Activated T-helper 9 cell treated with anti-CD3 and anti-CD28 coated beads, Interleukin-2, amount 50 U/mL, for 16 hours (primary cell): Measurements from ENCODE around the gene TBCD.
"Not testable (repeated sequence)": the region's sequence is repeated elsewhere in the genome, so short reads cannot be mapped to it uniquely, and the experiment has no call there.

Experiments used
- DNase-seq: peaks from one replicate; pipeline ENCODE4 v3.0.0-alpha.2; 2020; ENCODE audit warnings: low read depth

Gene TBCD

GRCh38 chr17:82767041-82767754 lies 15.3 kb downstream of the TBCD start:
- DNase-seq, result no peak

DNA sequence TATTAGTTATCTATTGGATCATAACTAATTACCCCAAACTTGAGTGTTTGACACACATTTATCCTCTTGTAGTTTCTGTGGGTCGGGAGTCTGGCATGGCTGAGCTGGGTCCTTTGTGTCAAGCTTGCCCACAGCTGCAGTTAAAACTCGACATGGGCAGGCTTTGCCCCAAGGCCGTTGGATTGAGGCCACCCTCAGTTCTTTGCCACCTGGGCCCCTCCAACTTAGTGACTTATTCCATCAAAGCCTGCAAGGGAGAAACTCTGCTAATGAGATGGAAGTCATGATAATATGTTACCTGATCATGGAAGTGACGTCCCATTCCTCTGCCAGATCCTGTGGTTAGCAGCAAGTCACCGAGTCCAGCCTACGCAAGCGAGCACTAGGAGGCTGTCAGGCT lies 17.2 kb downstream of the TBCD start:
- DNase-seq, result no peak

GRCh38 chr17:82772026-82772425 lies 20.2 kb downstream of the TBCD start:
- DNase-seq, result no peak

- not testable (repeated sequence) for DNase-seq
These were observed 22.6 kb downstream of the TBCD start for GRCh38 chr17:82774456-82774855.

- DNase-seq, result no peak
These were observed 23.3 kb downstream of the TBCD start for GRCh38 chr17:82775001-82775823.

- no peak for DNase-seq
These were observed 24.6 kb downstream of the TBCD start for GRCh38 chr17:82776454-82776853.

- DNase-seq, result not testable (repeated sequence)
These were observed 26.0 kb downstream of the TBCD start for GRCh38 chr17:82777778-82778375.

GRCh38 chr17:82779541-82779940 lies 27.7 kb downstream of the TBCD start:
- DNase-seq, result no peak

- DNase-seq, result no peak
These were observed 28.3 kb downstream of the TBCD start for GRCh38 chr17:82780195-82780594.

- DNase-seq, result no peak
These were observed 29.4 kb downstream of the TBCD start for GRCh38 chr17:82780971-82781893.

- peak; percentile 67 for DNase-seq
These were observed 30.0 kb downstream of the TBCD start for GRCh38 chr17:82781894-82782274.

DNA sequence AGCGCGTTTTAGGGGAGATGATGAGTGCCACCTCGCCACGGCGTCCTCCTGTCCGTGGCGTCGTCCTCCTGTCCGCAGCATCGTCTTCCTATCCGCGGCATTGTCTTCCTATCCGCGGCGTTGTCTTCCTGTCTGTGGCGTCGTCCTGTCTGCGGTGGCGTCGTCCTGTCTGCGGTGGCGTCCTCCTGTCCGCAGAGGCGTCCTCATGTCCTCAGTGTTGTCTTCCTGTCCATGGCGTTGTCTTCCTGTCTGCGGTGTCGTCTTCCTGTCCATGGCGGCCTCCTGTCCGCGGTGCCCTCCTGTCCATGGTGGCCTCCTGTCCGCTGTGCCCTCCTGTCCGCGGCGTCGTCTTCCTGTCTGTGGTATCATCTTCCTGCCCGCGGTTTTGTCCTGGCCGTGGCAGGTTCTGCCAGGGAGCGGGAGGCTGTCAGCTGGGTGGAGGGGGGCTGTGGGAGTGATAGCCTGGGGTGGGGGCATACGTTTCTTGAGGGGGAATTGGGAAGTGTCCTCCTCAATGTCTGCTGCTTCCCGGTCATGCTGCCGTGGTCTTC lies 30.9 kb downstream of the TBCD start:
- DNase-seq, result no peak

- no peak for DNase-seq
These were observed 31.6 kb downstream of the TBCD start for GRCh38 chr17:82783498-82783897.

- DNase-seq, result not testable (repeated sequence)
These were observed 33.7 kb downstream of the TBCD start for GRCh38 chr17:82785581-82785980.

DNA sequence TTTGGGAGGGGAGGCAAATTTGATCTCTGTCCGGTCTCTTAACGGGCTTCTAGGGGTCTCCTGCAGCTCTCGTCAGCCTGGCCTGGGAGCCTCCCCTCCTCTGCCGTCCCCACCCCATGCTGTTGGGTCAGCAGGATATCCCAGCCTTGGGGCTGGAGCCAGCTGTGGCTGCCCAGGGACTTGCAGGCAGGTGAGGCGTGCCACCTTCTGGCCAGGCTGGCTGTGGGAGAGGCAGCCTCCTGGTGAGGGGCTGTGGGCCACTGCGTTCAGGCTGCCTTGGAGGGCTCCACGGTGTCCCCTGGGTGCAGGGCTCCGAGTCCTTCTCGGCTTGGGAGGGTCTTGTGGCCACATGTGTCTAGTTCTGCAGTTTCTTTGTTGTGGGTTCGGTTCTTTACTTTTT lies 34.6 kb downstream of the TBCD start:
- no peak for DNase-seq

DNA sequence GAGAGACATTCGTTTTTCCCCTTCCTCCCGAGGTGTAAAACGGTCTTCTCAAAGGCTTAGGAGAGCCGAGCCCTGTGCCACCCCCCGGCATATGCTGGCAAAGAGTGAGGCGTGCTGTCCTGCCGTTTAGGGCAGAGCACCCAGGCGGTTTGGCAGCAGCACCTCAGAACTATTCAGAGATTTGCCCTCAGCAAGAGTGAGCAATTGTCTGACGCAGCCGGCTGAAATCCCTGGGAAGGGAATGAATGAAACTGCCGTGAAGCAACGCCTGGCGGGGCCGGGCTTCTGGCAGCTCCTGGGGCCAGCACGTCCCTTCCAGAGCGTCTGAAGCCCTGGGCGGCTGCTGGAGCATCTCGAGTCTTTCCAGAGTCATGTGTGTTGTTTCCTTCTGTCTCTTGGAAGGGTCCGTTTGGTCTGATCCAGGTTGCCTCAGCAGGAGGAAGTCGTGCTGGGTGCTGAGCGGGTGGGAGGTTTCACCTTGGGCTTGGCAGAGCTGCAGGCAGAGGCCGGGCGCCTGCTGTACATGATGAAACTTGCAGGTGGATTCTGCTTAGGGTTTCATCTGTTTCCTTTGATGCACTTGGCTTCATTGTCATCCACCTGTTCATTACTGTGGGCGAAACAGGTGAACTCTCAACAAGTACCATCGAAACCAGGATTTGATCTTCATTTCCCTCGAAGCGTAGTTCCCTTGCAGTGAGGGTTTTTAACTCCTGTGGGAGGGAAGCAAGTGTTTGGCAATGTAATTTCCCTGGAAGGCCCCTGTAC lies 35.4 kb downstream of the TBCD start:
- DNase-seq, result no peak

- no peak for DNase-seq
These were observed 36.5 kb downstream of the TBCD start for GRCh38 chr17:82788206-82789001.

DNA sequence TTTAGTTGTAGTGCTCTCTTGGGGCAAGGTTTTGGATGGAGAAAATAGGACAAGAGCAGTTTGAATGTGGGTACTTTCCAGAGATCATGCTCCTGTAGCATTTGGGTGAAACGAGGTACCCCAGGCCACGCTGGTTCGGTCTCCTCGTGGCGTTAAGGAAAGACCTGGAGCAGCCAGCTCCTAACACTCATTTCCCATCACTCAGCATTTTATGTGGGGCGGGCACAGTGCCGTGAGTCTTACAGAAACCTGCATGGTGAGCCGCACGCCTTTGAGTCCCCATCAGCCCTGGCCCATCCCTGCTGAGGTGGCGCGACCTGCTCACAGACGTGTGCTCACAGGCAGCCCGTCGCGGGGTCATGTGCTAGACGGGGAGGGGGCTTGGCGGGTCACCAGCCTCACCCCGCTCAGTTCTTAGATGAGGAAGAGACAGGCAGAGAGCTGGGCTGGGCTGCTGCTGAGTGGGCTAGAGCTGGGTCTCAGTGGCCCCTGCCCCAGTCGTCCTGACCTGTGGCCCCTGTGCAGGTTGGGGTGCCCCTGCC lies 37.3 kb downstream of the TBCD start:
- no peak for DNase-seq

DNA sequence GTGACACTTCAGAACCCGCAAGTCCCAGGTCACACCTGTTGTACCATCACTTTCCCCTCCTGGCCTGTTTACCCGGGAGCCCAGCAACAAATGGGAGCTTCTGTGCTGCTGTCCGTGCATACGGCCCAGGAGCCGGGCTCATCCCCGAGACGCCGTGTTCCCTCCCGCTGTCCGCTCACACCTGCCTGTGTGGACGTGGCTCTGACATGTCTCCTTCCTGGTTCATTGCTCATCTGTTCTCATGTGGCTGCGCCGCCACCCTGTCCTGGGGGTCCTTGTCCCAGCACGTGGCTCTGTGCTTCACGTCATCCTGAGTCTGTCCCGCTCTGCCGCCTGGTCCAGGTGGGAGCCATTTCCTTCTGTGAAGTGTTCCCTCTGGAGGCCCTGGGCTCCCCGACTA lies 37.9 kb downstream of the TBCD start:
- DNase-seq, result no peak

DNA sequence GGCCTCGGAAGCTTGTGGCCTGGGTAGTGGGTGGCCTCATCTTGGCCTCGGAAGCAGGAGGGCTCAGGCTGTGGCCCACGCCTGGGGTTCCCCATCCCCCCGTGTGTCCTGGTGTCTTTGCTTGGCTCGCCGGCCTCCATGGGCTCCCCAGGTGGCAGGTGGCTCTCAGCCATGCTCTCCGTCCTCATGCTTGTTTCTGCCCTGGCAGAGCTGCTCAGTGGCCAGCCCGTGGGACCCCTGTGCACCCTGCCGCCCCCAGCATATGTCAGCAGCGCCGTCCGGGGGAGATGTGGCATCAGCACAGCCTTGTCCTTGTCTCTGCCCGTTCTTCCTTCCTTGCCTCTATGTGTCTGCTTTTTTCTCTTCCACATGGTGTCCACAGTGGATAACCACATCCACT lies 38.5 kb downstream of the TBCD start:
- DNase-seq, result no peak
